ENCODE data around the gene MSRB3. TPM values are rescaled to one million over a fixed set of nuclear protein-coding genes. Genes with fewer than 3 reads are reported as not detected.

Gene MSRB3
- total and polyA plus RNA-seq, 7 donors, result 15.4 to 64.1 (median 48.3) TPM

- Histone ChIP-seq H3K27me3 (ENCODE audit: insufficient read depth in 3 of 3, low read length in 2 of 3) (no peaks in the 10 kb centered on the region), H3K4me3 (no peak overlapping the region), H3K27ac (no peak overlapping the region), H3K9me3 (no peaks in the 10 kb centered on the region), H3K4me1 (peaks cover 5% of the 10 kb centered on the region), H3K36me3 (ENCODE audit: insufficient read depth in 1 of 2, low read depth in 1 of 2) (peaks cover 0 to 25% of the 10 kb centered on the region in 2 donors)
- WGBS, 3 donors, result 71 to 86% (median 85%) methylated on average over 1 of the region's 1 CpG
- DNase-seq (no peak), ATAC-seq (no peak)
- TF ChIP-seq, protein P1, sequence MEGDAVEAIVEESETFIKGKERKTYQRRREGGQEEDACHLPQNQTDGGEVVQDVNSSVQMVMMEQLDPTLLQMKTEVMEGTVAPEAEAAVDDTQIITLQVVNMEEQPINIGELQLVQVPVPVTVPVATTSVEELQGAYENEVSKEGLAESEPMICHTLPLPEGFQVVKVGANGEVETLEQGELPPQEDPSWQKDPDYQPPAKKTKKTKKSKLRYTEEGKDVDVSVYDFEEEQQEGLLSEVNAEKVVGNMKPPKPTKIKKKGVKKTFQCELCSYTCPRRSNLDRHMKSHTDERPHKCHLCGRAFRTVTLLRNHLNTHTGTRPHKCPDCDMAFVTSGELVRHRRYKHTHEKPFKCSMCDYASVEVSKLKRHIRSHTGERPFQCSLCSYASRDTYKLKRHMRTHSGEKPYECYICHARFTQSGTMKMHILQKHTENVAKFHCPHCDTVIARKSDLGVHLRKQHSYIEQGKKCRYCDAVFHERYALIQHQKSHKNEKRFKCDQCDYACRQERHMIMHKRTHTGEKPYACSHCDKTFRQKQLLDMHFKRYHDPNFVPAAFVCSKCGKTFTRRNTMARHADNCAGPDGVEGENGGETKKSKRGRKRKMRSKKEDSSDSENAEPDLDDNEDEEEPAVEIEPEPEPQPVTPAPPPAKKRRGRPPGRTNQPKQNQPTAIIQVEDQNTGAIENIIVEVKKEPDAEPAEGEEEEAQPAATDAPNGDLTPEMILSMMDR (IDR thresholded peaks at IDR 0.05), result no peak
- intact Hi-C loops (cut with DNase I), result no loop called here
Measured at GRCh38 chr12:65335981-65336380, 57.5 kb downstream of the MSRB3 start.

DNA sequence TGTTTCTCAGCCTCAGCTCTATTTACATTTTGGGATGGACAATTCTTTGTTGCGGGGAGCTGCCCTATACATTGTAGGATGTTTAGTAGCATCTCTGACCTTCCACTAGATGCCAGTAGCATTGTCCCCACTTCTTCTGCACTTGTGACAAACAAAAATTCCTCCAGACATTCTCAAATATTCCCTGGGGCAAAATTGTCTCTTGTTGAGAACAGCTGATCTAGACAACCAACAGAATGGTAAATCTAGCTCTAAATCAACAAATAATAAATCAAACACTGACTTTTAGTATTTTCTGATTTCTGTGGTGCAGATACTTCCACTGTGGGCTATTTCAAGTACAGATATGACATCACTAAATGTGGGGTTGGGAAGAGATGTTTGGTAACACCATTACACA is 60.7 kb downstream of the MSRB3 start:
- Histone ChIP-seq H3K27me3 (ENCODE audit: insufficient read depth in 3 of 3, low read length in 2 of 3) (no peaks in the 10 kb centered on the region), H3K4me1 (peaks cover under 1% of the 10 kb centered on the region), H3K36me3 (ENCODE audit: insufficient read depth in 1 of 2, low read depth in 1 of 2) (peaks cover 0 to 11% of the 10 kb centered on the region in 2 donors), H3K9me3 (no peaks in the 10 kb centered on the region), H3K4me3 (no peak overlapping the region), H3K27ac (no peak overlapping the region)
- 96 to 100% (median 100%) methylated on average over 1 of the region's 1 CpG for WGBS, 3 donors
- ATAC-seq, result no peak
- DNase-seq, result no peak
- TF ChIP-seq, protein P1 (IDR thresholded peaks at IDR 0.05), result no peak
- intact Hi-C loops (cut with DNase I), result no loop called here

DNA sequence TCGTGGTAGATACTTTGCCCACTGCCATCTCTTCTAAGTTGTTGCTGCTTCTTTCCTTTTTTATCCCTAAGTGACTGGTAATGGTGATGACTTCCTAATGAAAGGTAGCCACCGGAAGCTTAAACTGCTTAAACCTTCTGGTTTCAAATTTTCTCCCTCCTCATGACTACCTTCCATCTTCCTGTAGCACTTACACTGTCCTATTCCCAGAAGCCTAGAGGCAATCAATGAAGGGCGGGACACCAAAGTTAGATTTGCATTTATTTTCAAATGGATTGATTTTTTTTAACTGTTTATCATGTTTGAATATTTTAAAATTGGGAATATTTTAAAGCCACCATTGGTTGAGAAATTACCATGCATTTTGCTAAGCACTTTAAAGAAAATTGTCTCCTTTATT is 64.7 kb downstream of the MSRB3 start:
- no peak for ATAC-seq
- no peaks in the 10 kb centered on the region for H3K27me3 ChIP-seq (ENCODE audit: insufficient read depth in 3 of 3, low read length in 2 of 3)
- H3K27ac ChIP-seq, result no peak overlapping the region
- H3K9me3 ChIP-seq, result peaks cover 4% of the 10 kb centered on the region
- intact Hi-C loops (cut with DNase I), result no loop called here
- no peaks in the 10 kb centered on the region for H3K4me1 ChIP-seq
- no peak overlapping the region for H3K4me3 ChIP-seq
- WGBS, 3 donors, result 83 to 88% (median 86%) methylated on average over 3 of the region's 3 CpGs
- H3K36me3 ChIP-seq (ENCODE audit: insufficient read depth in 1 of 2, low read depth in 1 of 2), result no peaks in the 10 kb centered on the region
- DNase-seq, result no peak
- TF ChIP-seq, protein P1 (IDR thresholded peaks at IDR 0.05), result no peak

DNA sequence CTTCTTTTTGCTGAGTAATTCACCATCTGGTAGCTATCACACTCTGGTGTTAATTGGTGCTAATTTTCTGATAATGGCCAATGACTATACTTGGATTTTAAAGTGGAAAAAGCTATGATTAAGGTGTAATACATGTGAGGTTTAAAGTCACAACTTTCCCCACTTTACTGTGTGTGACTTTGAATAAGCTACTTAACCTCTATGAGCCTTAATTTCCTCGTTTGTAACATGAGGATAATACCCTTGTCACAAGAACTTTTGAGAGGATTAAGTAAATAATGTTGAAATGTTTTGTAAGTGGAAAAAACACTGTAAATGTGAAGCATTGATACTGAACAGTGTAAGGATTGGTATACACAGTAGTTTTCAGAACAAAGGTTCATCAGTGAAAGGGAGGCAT is 65.3 kb downstream of the MSRB3 start:
- intact Hi-C loops (cut with DNase I), result no loop called here
- no peak overlapping the region for H3K4me3 ChIP-seq
- H3K27me3 ChIP-seq (ENCODE audit: insufficient read depth in 3 of 3, low read length in 2 of 3), result no peaks in the 10 kb centered on the region
- no peaks in the 10 kb centered on the region for H3K36me3 ChIP-seq (ENCODE audit: insufficient read depth in 1 of 2, low read depth in 1 of 2)
- TF ChIP-seq, protein P1 (IDR thresholded peaks at IDR 0.05), result no peak
- DNase-seq (no peak), ATAC-seq (no peak)
- no peaks in the 10 kb centered on the region for H3K4me1 ChIP-seq
- peaks cover 4% of the 10 kb centered on the region for H3K9me3 ChIP-seq
- H3K27ac ChIP-seq, result no peak overlapping the region
- WGBS, 3 donors, result 67 to 78% (median 76%) methylated on average over 1 of the region's 1 CpG

GRCh38 chr12:65355461-65355860 is 77.0 kb downstream of the MSRB3 start:
- no peak overlapping the region for H3K4me3 ChIP-seq
- no peaks in the 10 kb centered on the region for H3K4me1 ChIP-seq
- 87 to 90% (median 88%) methylated on average over 3 of the region's 3 CpGs for WGBS, 3 donors
- intact Hi-C loops (cut with DNase I), result no loop called here
- no peak for ATAC-seq
- TF ChIP-seq, protein P1 (IDR thresholded peaks at IDR 0.05), result no peak
- no peaks in the 10 kb centered on the region for H3K27me3 ChIP-seq (ENCODE audit: insufficient read depth in 3 of 3, low read length in 2 of 3)
- H3K36me3 ChIP-seq (ENCODE audit: insufficient read depth in 1 of 2, low read depth in 1 of 2), result no peaks in the 10 kb centered on the region
- DNase-seq, result no peak
- H3K9me3 ChIP-seq, result no peaks in the 10 kb centered on the region
- H3K27ac ChIP-seq, result no peak overlapping the region
